BJ (cell line): ENCODE results near the gene SLC44A3. TPM values are rescaled to one million over a fixed set of nuclear protein-coding genes. Genes with fewer than 3 reads are reported as not detected.

Source experiments
- CTCF ChIA-PET: fragments of 350-600 bp; formaldehyde crosslinking; extraction: SDS; loops from one replicate; lab custom pipeline; 2021; ENCODE audit warnings: antibody characterized with exemption, inconsistent platforms; lab: Yijun Ruan, JAX
- POLR2A ChIA-PET: fragments of 300-600 bp; sonication (Branson Sonifier 250); formaldehyde crosslinking; extraction: SDS; loops from one replicate; lab custom pipeline; 2021; ENCODE audit warnings: antibody characterized with exemption; lab: Charles Lee
- DNase-seq: peaks from one replicate; pipeline ENCODE4 v3.0.0-alpha.2; 2011; ENCODE audit warnings: low read depth
- H3K27me3 ChIP-seq: 2 replicates; pipeline ENCODE4 v1.6.0; 2011; ENCODE audit warnings: low read length; ENCODE audit not compliant: control insufficient read depth, insufficient read depth
- H3K36me3 ChIP-seq: 2 replicates; pipeline ENCODE4 v1.5.1; 2011; ENCODE audit warnings: low read length; ENCODE audit not compliant: control insufficient read depth, insufficient read depth
- H3K4me3 ChIP-seq: 2 replicates; pipeline ENCODE4 v1.5.1; 2011; ENCODE audit warnings: low read depth, mild to moderate bottlenecking, control low read depth, low read length
- CTCF ChIP-seq: IDR thresholded peaks from 2 replicates; pipeline ENCODE4 v1.5.1; 2011; ENCODE audit warnings: low read depth, mild to moderate bottlenecking, control low read depth, inconsistent platforms, low read length, moderate library complexity; ENCODE audit not compliant: insufficient read depth
- polyA plus RNA-seq: library from polyadenylated mRNA; depleted of rRNA; stranded (reverse); fragments of >200 nt; gene quantifications from 2 replicates; pipeline ENCODE4 v1.2.3, GENCODE V29; 2011

The SLC44A3 gene
- polyA plus RNA-seq, 1 experiment, result 1.1 TPM

GRCh38 chr1:94858276-94858675 lies 38.1 kb downstream of the SLC44A3 start:
- no peaks in the 10 kb centered on the region for H3K27me3 ChIP-seq
- H3K36me3 ChIP-seq, result no peaks in the 10 kb centered on the region
- ChIA-PET POLR2A (no interaction called here), CTCF (interaction anchor here (0.6 to 2.2 kb wide), 3 partner anchors 55 to 413 kb away, joined by 3 to 8 read pairs (median 3); no protein-coding TSS in a partner anchor)
- DNase-seq, result no peak
- TF ChIP-seq CTCF, result no peak
- H3K4me3 ChIP-seq, result no peak overlapping the region

GRCh38 chr1:94859174-94859573 lies 39.0 kb downstream of the SLC44A3 start:
- Histone ChIP-seq H3K36me3 (no peaks in the 10 kb centered on the region), H3K4me3 (no peak overlapping the region), H3K27me3 (no peaks in the 10 kb centered on the region)
- TF ChIP-seq CTCF, result no peak
- ChIA-PET POLR2A (no interaction called here), CTCF (interaction anchor here (0.8 to 2.2 kb wide), 4 partner anchors 26 to 190 kb away, joined by 3 to 8 read pairs (median 5); no protein-coding TSS in a partner anchor)
- no peak for DNase-seq

DNA sequence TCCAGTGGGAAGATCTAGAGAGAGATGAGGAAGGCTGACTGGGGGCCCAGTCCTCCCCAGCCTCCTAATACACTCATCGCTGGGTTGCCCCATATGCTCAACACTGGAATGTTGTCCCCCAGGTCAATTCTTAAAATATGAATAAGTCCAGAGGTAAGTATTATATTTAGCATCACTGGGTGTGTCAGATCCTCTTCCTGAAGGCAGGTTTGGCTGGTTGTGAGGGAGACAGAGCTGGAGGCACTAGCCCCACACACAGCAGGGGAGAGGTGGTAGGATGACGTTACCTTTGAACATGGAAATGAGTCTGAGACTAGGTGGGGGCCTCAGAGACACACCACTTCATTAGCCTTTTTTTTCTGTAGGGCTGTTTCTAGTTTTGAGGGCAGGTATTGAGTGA lies 42.6 kb downstream of the SLC44A3 start:
- no peak overlapping the region for H3K4me3 ChIP-seq
- ChIA-PET CTCF (interaction anchor here (0.7 to 4.3 kb wide), 9 partner anchors 8 to 181 kb away, joined by 3 to 36 read pairs (median 4); no protein-coding TSS in a partner anchor), POLR2A (no interaction called here)
- no peak for TF ChIP-seq CTCF
- no peaks in the 10 kb centered on the region for H3K36me3 ChIP-seq
- DNase-seq, result no peak
- no peaks in the 10 kb centered on the region for H3K27me3 ChIP-seq

DNA sequence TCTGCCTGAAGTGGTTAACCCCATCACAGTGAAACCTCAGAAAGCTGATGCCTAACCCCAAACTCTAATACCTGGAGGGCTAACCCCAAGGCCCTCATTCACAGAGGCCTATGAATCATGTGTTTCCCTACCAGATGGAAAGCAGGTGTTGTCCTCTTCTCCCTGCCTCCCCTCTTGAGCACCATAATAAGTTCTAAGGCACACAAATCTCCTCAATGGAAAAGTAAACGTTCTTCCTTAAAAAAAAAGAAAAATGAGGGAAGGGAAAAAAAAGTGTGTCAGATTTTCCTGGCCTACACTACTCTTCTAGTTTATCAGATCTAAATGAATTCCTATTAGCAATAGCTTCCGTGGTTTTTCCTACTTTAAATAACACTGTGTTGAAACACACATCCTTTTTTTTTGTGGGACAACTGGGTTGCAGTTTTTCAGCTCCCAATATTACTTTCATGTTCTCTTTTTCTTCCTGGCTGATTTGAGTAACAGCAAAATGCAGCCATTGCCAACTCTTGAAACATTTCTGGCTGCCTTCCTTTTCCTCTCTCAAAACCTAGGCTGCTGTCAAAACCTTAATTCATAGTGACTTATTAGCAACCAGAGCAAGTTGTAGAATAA lies 43.2 kb downstream of the SLC44A3 start:
- TF ChIP-seq CTCF, result no peak
- POLR2A ChIA-PET, result interaction anchor here (0.6 to 1.3 kb wide), 2 partner anchors 9 to 44 kb away, joined by 5 to 6 read pairs; no protein-coding TSS in a partner anchor
- Histone ChIP-seq H3K36me3 (no peaks in the 10 kb centered on the region), H3K4me3 (no peak overlapping the region), H3K27me3 (no peaks in the 10 kb centered on the region)
- peak; percentile 66 for DNase-seq
- CTCF ChIA-PET, result interaction anchor here (0.6 to 4.3 kb wide), 14 partner anchors 9 to 187 kb away, joined by 3 to 36 read pairs (median 6); partner anchors contain the start of gene CNN3

DNA sequence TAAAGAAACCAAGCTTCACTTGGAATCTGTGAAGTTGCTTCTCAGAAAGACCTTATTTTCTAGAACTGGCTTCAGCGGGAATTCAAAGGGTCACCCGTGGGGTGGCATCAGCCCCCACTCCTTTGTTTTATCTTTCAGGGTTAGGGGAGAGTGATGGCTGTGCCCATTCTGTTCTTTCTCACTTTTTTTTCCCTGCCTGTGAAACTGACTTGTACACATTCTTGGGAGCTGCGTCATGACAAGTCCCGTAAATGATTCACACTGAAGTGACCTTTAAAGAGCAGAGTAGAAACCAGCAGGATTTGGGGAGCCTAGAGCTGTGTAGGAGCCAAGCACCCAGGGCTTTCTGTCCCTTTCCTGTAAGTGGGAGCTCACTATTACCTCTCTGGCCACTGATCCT lies 43.8 kb downstream of the SLC44A3 start:
- ChIA-PET POLR2A (interaction anchor here (0.6 to 1.3 kb wide), 2 partner anchors 10 to 43 kb away, joined by 5 to 6 read pairs; no protein-coding TSS in a partner anchor), CTCF (interaction anchor here (0.6 to 4.3 kb wide), 13 partner anchors 9 to 186 kb away, joined by 3 to 36 read pairs (median 5); partner anchors contain the start of gene CNN3)
- Histone ChIP-seq H3K36me3 (no peaks in the 10 kb centered on the region), H3K4me3 (no peak overlapping the region), H3K27me3 (no peaks in the 10 kb centered on the region)
- TF ChIP-seq CTCF, result no peak
- DNase-seq, result no peak
